Measurements from ENCODE around the gene SCN1A.
"Not testable (repeated sequence)": the region's sequence is repeated elsewhere in the genome, so short reads cannot be mapped to it uniquely, and the experiment has no call there.

Gene SCN1A

GRCh38 chr2:166135152-166135848 is 7.5 kb upstream of the SCN1A start:
- DNase-seq: no peak

- no peak for DNase-seq
Measured at GRCh38 chr2:166134252-166135151, 6.7 kb upstream of the SCN1A start.

- DNase-seq: no peak
Measured at GRCh38 chr2:166133653-166134052, 5.8 kb upstream of the SCN1A start.

DNA sequence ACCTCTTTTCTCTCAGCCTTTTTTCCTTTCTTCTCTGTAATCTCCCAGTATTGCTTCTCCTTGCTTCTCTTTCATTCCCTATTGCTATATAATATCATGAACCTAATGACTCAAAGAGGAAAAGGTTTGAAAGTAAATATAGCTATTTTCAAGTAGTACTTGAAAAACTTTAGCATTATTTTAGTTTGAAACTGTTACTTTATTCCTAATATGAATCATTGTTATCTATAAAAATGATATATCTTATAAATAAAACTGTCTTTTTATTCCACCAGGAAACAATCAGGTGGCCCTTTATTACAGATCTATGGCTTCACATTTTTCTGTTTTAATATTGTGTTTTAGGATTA is 311 bp upstream of the SCN1A start:
- no peak for DNase-seq

DNA sequence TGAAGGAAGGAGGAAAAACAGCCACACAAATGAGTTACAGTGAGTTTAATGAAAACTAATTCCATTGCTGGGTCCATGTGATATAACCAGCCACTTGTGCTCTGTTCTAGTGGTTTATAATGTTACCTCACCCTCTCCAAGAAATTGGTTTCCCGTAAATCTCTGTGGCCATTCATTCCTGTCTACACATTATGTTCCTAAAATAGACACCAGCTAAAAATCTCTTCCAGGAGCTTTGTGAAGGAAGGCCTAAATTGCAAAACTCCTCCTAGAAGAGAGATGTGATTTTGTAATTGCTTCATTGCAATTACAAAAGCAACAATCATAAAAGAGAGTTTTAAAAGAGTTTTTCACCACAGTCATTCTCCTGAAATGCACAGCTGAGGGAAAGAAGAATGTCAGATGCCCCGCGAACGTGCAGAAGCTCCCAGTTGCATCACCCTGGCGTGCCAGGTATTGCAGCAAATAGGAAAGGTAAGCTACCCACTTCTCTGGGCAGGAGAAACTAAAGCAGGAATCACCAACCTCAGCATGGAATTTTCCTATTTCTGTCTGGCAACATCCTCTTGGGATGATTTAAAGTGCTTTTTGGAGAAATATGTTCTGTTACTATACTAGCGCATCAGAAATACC is 1.7 kb downstream of the SCN1A start:
- no peak for DNase-seq

- DNase-seq: no peak
Measured at GRCh38 chr2:166125557-166125956, 2.3 kb downstream of the SCN1A start.

GRCh38 chr2:166118180-166118579 is 9.6 kb downstream of the SCN1A start:
- DNase-seq: no peak

DNA sequence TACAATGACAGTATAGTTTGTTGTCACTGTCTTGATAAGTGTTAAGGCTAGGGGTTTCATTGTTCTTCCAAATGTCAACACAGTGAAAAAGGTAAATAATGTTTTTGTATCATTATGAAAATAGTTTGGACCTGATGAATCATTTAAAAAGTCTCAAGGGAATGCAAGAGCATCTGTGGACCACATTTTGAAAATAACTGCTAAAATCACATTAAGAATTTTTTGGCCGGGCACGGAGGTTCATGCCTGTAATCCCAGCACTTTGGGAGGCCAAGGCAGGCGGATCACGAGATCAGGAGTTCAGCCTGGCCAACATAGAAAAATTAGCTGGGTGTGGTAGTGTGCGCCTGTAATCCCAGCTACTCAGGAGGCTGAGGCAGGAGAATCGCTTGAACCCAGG is 10.3 kb downstream of the SCN1A start:
- no peak for DNase-seq

DNA sequence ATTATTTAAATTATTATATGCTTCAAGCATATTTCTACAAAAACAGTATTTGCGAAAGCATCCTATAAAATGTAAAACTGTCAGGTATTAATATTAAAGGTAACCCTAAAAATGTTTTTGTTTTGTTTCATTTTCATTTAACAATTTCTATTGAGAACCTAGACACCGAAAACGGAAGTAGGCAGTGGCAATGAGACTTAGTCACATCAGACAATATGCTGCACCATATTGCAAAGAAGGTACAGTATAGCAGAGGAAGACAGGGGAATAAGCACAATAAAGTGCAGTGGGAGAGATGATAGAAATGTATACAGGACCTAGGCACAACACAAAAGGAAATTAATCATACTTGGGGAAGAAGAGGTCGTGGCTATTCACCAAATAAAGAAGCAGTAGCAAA is 12.2 kb downstream of the SCN1A start:
- no peak for DNase-seq

- DNase-seq: no peak
Measured at GRCh38 chr2:166112193-166112605, 15.6 kb downstream of the SCN1A start.

GRCh38 chr2:166106431-166107015 is 21.3 kb downstream of the SCN1A start:
- DNase-seq: no peak

DNA sequence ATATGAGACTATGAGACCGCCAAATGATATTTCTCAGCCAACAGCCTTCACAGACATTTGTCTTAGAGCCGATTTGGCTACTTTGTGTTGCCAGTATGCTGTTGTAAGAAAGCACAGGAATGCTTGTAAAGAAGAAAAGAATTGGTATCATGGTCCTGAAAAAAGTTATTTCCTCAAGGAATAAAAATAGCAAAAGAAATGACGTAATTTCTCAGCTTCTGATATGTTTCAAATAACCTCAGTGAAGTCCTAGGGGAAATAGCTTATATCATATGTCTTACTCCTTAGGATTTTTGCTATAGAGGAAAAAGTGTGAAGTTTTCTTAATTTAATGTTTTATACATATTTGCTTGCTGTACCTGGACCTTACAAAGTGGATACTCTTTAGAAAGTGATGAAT is 23.0 kb downstream of the SCN1A start:
- no peak for DNase-seq

DNA sequence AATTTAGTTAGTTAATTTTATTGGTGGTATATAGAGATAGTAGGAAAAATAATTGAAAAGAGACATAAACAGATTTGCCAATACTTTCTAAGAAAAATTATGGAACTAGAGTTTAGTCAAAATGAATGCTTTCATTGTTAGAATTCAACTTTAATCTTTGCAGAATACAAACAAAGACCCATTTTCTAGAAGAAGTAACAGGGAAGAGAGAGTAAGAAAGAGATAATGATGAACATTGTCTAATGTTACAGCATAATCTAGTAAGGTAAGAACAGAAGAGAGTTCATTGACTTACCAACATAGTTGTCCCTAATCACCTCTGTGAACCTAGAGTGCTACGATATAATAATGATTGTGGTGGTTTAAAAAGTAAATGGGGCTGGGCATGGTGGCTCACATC is 23.7 kb downstream of the SCN1A start:
- no peak for DNase-seq

- not testable (repeated sequence) for DNase-seq
Measured at GRCh38 chr2:166103277-166103676, 24.5 kb downstream of the SCN1A start.

DNA sequence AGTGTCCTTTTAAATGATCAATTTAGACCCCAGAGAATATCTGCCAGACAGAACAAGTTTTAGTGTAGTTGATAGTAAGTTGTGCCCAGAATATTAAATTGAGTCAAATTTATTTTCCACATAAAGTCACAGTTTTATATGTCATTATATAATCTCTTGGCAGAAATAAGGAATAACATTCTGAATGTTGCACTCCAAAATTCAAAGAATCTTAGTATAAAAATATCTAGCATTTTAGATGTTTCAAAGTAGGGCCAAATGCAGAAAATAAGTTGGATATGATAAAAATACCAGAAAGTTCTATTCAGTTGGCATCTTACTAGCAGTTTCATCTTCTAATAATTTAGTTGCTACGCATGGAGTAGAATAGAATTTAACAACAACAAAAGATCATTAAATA is 33.5 kb downstream of the SCN1A start:
- DNase-seq: no peak

DNA sequence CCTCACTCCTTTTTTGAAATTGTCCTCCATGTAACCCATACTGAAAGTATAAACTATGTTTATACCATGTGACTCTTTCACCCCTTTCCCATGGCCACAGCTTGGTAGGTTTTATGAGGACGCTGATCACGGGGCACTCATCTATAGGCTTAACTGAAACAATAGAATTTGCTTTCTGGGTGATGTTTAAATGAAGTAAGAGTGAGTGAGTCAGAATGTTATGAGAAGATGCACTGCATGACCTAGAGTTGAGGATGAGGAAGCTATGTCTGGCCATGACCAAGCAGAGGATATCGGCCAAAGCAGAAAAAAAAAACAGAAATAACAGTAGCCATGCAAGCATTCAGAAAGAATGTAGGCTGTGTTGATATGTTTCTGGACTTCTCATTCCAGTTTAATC is 34.9 kb downstream of the SCN1A start:
- no peak for DNase-seq

- DNase-seq: no peak
Measured at GRCh38 chr2:166091439-166091838, 36.4 kb downstream of the SCN1A start.

- no peak for DNase-seq
Measured at GRCh38 chr2:166090908-166091307, 36.9 kb downstream of the SCN1A start.

DNA sequence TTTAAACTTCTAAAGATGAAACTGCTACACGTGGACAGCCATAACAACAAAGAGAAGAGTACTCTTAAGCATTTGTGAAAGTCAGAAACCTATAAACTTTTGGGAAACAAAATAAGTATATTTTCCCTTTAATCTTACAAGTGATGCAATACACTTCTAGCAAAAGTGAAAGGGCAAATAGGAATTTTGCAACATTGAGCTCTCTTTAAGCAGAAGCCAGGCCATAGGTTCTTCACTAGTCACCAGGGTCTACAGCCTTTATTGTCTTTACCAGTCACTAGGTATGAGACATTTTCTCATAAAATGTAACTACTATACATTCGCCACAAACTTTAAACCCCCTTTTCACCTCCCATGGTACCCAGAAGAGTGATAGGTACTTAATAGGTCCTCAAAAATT is 37.5 kb downstream of the SCN1A start:
- DNase-seq: no peak

GRCh38 chr2:166088634-166089033 is 39.2 kb downstream of the SCN1A start:
- DNase-seq: no peak

- no peak for DNase-seq
Measured at GRCh38 chr2:166084301-166084700, 43.5 kb downstream of the SCN1A start.

DNA sequence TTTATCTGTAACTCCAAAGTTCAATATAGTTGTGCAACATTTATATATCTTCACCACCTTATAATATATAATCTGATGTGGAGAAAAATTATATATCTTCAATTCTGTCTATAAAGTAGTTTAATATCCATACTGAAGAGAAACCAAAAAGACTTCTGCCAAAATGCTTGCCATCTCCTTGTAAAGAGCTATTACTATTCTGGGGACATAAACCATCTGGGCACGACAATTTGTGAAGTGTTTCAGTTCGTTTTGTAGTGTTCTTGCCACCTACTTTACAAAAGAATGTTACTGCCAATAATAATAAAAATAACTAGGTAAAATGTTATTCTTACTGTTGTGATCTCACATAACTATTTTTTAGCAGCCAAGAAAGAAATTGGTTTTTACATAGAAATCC is 45.1 kb downstream of the SCN1A start:
- no peak for DNase-seq

- no peak for DNase-seq
Measured at GRCh38 chr2:166081852-166082251, 46.0 kb downstream of the SCN1A start.

Data from activated naive CD4-positive, alpha-beta T cell treated with Interleukin-2 at 50 U/mL for 16 hours (primary cell).